ENCODE results near the gene ZC3H11A. TPM values are rescaled to one million over a fixed set of nuclear protein-coding genes. Genes with fewer than 3 reads are reported as not detected.
A peak's percentile ranks its signal among the peaks of the same experiment; 100 is the strongest.

The ZC3H11A gene
- total RNA-seq, 1 experiment from 2014 or later = 75.2 TPM

DNA sequence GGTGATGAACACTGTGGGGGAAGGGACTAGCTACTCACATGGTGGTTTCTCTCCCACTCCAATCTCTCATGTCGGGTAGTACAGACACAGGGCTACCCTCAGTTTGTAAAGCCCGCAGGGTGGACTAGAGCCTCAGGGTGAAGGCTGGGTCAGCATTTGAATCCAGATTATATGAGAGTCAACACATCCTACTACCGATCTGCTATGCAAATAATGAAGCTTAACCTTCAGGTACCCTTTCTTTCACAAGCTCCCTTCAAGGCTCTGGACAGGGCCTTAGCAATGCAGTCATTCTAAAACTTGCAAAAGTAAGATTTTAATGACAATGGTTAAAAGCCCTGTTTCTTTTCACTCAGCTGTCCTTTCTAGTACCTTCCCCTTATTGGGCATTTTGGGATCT, 5.5 kb upstream of the ZC3H11A start:
- ATAC-seq = peak; percentile 71
- peak overlapping the region; percentile 27; the same call in 1 of the 2 replicates for H3K27ac Mint-ChIP-seq
- TF ChIP-seq ZNF317 (CRISPR knock-in tag; IDR thresholded peaks at IDR 0.05; ENCODE audit: borderline replicate concordance, low read depth) = no peak
- no peak for TF ChIP-seq SP1 (CRISPR knock-in tag; conservative IDR thresholded peaks at IDR 0.05)
- TF ChIP-seq ATF1 (CRISPR knock-in tag; IDR thresholded peaks at IDR 0.05) = no peak
- TF ChIP-seq ZNF263 (CRISPR knock-in tag; IDR thresholded peaks at IDR 0.05; ENCODE audit: low read depth) = no peak
- no peak for TF ChIP-seq ZNF232 (CRISPR knock-in tag; IDR thresholded peaks at IDR 0.05)
- TF ChIP-seq, protein P1, sequence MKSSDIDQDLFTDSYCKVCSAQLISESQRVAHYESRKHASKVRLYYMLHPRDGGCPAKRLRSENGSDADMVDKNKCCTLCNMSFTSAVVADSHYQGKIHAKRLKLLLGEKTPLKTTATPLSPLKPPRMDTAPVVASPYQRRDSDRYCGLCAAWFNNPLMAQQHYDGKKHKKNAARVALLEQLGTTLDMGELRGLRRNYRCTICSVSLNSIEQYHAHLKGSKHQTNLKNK (CRISPR knock-in tag; IDR thresholded peaks at IDR 0.05) = no peak
- no peak for TF ChIP-seq GABPB1 (CRISPR knock-in tag; IDR thresholded peaks at IDR 0.05)
- TF ChIP-seq NR1H2 (CRISPR knock-in tag; IDR thresholded peaks at IDR 0.05) = no peak
- no peak for TF ChIP-seq ZBTB21 (CRISPR knock-in tag; IDR thresholded peaks at IDR 0.05; ENCODE audit: borderline replicate concordance)
- TF ChIP-seq, protein P2, sequence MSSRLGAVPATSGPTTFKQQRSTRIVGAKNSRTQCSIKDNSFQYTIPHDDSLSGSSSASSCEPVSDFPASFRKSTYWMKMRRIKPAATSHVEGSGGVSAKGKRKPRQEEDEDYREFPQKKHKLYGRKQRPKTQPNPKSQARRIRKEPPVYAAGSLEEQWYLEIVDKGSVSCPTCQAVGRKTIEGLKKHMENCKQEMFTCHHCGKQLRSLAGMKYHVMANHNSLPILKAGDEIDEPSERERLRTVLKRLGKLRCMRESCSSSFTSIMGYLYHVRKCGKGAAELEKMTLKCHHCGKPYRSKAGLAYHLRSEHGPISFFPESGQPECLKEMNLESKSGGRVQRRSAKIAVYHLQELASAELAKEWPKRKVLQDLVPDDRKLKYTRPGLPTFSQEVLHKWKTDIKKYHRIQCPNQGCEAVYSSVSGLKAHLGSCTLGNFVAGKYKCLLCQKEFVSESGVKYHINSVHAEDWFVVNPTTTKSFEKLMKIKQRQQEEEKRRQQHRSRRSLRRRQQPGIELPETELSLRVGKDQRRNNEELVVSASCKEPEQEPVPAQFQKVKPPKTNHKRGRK (CRISPR knock-in tag; IDR thresholded peaks at IDR 0.05; ENCODE audit: borderline replicate concordance) = no peak
- TF ChIP-seq, protein P3, sequence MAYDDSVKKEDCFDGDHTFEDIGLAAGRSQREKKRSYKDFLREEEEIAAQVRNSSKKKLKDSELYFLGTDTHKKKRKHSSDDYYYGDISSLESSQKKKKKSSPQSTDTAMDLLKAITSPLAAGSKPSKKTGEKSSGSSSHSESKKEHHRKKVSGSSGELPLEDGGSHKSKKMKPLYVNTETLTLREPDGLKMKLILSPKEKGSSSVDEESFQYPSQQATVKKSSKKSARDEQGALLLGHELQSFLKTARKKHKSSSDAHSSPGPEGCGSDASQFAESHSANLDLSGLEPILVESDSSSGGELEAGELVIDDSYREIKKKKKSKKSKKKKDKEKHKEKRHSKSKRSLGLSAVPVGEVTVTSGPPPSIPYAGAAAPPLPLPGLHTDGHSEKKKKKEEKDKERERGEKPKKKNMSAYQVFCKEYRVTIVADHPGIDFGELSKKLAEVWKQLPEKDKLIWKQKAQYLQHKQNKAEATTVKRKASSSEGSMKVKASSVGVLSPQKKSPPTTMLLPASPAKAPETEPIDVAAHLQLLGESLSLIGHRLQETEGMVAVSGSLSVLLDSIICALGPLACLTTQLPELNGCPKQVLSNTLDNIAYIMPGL (CRISPR knock-in tag; IDR thresholded peaks at IDR 0.05) = no peak
- TF ChIP-seq, protein P4, sequence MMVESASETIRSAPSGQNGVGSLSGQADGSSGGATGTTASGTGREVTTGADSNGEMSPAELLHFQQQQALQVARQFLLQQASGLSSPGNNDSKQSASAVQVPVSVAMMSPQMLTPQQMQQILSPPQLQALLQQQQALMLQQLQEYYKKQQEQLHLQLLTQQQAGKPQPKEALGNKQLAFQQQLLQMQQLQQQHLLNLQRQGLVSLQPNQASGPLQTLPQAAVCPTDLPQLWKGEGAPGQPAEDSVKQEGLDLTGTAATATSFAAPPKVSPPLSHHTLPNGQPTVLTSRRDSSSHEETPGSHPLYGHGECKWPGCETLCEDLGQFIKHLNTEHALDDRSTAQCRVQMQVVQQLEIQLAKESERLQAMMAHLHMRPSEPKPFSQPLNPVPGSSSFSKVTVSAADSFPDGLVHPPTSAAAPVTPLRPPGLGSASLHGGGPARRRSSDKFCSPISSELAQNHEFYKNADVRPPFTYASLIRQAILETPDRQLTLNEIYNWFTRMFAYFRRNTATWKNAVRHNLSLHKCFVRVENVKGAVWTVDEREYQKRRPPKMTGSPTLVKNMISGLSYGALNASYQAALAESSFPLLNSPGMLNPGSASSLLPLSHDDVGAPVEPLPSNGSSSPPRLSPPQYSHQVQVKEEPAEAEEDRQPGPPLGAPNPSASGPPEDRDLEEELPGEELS (CRISPR knock-in tag; IDR thresholded peaks at IDR 0.05) = no peak
- TF ChIP-seq IRF2 (CRISPR knock-in tag; IDR thresholded peaks at IDR 0.05; ENCODE audit: borderline replicate concordance, low read depth) = no peak
- no peak for TF ChIP-seq SMAD4 (CRISPR knock-in tag; IDR thresholded peaks at IDR 0.05)
- no peak for TF ChIP-seq TEAD4 (CRISPR knock-in tag; IDR thresholded peaks at IDR 0.05)
- no peak for TF ChIP-seq JUN (CRISPR knock-in tag; IDR thresholded peaks at IDR 0.05)
- TF ChIP-seq GRHL2 (CRISPR knock-in tag; IDR thresholded peaks at IDR 0.05; ENCODE audit: insufficient replicate concordance, severe bottlenecking) = no peak

DNA sequence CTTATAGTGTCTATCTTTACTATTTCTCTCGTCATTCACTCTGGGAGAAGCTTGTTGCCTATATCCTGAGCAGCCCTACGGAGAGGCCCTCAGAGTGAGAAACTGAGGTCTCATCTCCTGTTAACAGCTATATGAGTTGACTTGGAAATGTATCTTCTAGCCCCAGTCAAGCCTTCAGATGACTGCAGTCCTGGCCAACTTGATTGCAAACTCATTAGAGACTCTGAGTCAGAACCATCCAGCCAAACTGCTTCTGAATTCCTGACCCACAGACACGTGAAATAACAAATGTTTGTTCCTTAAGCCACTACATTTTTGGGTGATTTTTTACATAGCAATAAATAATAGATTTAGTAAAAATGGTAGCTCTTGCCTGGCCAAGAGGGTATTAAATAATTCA, 3.9 kb upstream of the ZC3H11A start:
- peaks cover 2% of the 10 kb centered on the region; the same call in 1 of the 2 replicates for H3K27me3 Mint-ChIP-seq (ENCODE audit: low read depth)
- peaks cover 32% of the 10 kb centered on the region for H3K4me1 Mint-ChIP-seq
- CTCF ChIA-PET = no interaction called here
- no peak overlapping the region for H3K27ac Mint-ChIP-seq
- TF ChIP-seq, protein P5, sequence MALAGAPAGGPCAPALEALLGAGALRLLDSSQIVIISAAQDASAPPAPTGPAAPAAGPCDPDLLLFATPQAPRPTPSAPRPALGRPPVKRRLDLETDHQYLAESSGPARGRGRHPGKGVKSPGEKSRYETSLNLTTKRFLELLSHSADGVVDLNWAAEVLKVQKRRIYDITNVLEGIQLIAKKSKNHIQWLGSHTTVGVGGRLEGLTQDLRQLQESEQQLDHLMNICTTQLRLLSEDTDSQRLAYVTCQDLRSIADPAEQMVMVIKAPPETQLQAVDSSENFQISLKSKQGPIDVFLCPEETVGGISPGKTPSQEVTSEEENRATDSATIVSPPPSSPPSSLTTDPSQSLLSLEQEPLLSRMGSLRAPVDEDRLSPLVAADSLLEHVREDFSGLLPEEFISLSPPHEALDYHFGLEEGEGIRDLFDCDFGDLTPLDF (CRISPR knock-in tag; IDR thresholded peaks at IDR 0.05) = no peak
- no peak for TF ChIP-seq ETV6 (CRISPR knock-in tag; IDR thresholded peaks at IDR 0.05)
- TF ChIP-seq, protein P6, sequence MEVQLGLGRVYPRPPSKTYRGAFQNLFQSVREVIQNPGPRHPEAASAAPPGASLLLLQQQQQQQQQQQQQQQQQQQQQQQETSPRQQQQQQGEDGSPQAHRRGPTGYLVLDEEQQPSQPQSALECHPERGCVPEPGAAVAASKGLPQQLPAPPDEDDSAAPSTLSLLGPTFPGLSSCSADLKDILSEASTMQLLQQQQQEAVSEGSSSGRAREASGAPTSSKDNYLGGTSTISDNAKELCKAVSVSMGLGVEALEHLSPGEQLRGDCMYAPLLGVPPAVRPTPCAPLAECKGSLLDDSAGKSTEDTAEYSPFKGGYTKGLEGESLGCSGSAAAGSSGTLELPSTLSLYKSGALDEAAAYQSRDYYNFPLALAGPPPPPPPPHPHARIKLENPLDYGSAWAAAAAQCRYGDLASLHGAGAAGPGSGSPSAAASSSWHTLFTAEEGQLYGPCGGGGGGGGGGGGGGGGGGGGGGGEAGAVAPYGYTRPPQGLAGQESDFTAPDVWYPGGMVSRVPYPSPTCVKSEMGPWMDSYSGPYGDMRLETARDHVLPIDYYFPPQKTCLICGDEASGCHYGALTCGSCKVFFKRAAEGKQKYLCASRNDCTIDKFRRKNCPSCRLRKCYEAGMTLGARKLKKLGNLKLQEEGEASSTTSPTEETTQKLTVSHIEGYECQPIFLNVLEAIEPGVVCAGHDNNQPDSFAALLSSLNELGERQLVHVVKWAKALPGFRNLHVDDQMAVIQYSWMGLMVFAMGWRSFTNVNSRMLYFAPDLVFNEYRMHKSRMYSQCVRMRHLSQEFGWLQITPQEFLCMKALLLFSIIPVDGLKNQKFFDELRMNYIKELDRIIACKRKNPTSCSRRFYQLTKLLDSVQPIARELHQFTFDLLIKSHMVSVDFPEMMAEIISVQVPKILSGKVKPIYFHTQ (CRISPR knock-in tag; IDR thresholded peaks at IDR 0.05) = no peak
- POLR2A ChIA-PET = no interaction called here
- H3K9me3 Mint-ChIP-seq = no peaks in the 10 kb centered on the region
- H3K36me3 Mint-ChIP-seq = peaks cover 4% of the 10 kb centered on the region
- ATAC-seq (no peak), DNase-seq (ENCODE audit: low spot score) (no peak)
- no peak overlapping the region for H3K4me3 Mint-ChIP-seq

More for the DNA sequence above, 5.5 kb upstream of the ZC3H11A start:
- ChIA-PET POLR2A (no interaction called here), CTCF (interaction anchor here (0.6 kb wide), 1 partner anchor 339 kb away, joined by 3 read pairs; no protein-coding TSS in a partner anchor)
- Mint-ChIP-seq H3K27me3 (ENCODE audit: low read depth) (peaks cover 2% of the 10 kb centered on the region), H3K9me3 (peaks cover 8% of the 10 kb centered on the region), H3K36me3 (no peaks in the 10 kb centered on the region), H3K4me3 (no peak overlapping the region), H3K4me1 (peaks cover 25% of the 10 kb centered on the region)
- DNase-seq (ENCODE audit: low spot score) = no peak

Data from WTC11 (cell line).